HG03045 (cell line): ENCODE results near the gene EPS8L1.

Experiments used
- ATAC-seq: cut with Tn5 transposase; IDR thresholded peaks from one replicate; pipeline ENCODE4 v1.9.1; 2021; ENCODE audit warnings: mild to moderate bottlenecking, moderate library complexity; ENCODE audit not compliant: unreplicated experiment

EPS8L1 gene

DNA sequence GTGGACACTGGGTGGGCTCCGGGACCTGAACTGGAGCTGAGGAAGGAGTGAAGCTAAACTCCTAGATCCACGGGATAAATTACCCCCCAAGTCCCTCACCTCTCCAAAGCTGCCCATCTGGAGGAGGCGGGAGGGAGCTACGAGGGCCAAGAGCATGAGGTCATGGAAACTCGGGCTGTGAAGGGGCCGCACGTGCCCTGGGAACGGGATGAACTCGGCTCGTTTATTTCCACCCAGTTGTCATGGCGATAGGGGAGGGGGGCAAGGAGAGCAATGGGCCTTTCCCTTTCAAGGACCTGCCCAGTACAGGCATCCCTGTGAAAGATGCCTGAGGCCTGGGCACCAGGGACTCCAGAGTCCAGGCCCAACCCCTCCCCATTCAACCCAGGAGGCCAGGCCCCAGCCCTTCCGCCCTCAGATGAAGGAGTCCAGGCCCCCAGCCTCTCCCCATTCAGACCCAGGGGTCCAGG lies 37.9 kb downstream of the EPS8L1 start:
- no peak for ATAC-seq

- ATAC-seq, result no peak
Observed at GRCh38 chr19:55114566-55115145, 39.0 kb downstream of the EPS8L1 start.

GRCh38 chr19:55115446-55116065 lies 39.9 kb downstream of the EPS8L1 start:
- ATAC-seq, result no peak

GRCh38 chr19:55116232-55116858 lies 40.7 kb downstream of the EPS8L1 start:
- no peak for ATAC-seq

GRCh38 chr19:55116859-55117662 lies 41.4 kb downstream of the EPS8L1 start, which contains the start of gene PPP1R12C:
Gene PPP1R12C, minus strand, starts transcription at chr19:55117637. Its CDS starts 94 bp downstream, at chr19:55117543.
- ATAC-seq, result peak; percentile 16

- ATAC-seq, result peak; percentile 83
Observed at GRCh38 chr19:55117663-55118391, 42.2 kb downstream of the EPS8L1 start.

DNA sequence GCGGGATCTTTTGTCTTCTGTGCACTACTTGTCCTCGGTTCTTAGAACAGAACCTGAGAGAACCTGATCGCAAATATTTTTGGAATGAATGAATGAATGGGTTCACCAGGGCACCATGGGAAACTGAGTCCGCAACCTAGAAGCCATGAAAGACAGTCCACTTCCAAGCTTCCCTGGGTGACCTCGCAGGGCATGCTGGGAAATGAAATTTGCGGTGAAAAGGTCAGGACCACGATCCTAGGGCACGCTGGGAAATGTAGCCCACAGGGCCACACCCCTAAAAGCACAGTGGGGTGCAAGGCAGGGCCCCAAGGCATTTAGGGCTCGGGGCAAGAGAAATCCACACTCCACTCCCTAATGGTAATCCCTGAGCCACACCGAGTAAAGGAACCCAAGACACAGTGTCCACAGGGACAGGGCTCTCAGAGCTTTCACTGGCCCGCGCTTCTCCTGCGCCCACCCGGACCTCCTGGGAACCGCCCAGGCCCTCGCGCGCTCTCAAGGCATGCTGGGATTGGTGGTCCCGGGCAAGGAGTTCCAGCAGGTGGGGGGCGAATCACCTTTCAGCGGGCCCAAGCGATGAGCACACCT lies 42.8 kb downstream of the EPS8L1 start:
- no peak for ATAC-seq

GRCh38 chr19:55119053-55119452 lies 43.4 kb downstream of the EPS8L1 start:
- no peak for ATAC-seq

- ATAC-seq, result no peak
Observed at GRCh38 chr19:55131421-55131820, 55.8 kb downstream of the EPS8L1 start.

DNA sequence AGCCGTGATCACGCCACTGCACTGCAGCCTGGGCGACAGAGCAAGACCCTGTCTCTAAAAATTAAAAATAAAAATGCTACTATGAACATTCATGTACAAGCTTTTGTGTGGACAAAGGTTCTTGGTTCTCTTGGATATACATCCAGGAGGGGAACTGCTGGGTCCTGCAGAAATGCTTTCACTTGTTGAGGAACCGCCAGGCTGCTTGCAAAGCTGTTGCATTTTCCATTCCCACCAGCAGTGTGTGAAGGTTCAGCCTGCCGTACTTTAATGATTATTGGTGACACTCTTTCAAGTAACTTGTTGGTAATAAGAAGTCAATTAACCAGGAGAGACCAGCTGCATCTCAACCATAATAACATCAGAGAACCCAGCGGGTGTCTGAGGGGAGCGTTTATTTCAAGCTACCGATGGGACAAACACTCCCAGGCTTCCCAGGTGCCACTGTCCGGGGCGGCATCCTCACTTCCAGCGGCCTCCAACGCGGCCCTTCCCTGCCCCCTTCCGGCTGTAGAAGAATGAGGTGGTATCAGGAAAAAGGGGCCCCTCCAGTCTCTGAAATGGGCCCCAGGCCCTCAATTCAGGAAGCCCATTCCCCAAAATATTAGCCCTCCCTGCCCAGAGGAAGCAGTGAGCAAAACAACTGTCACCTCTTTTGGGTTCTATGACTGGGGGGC lies 56.9 kb downstream of the EPS8L1 start:
- no peak for ATAC-seq

DNA sequence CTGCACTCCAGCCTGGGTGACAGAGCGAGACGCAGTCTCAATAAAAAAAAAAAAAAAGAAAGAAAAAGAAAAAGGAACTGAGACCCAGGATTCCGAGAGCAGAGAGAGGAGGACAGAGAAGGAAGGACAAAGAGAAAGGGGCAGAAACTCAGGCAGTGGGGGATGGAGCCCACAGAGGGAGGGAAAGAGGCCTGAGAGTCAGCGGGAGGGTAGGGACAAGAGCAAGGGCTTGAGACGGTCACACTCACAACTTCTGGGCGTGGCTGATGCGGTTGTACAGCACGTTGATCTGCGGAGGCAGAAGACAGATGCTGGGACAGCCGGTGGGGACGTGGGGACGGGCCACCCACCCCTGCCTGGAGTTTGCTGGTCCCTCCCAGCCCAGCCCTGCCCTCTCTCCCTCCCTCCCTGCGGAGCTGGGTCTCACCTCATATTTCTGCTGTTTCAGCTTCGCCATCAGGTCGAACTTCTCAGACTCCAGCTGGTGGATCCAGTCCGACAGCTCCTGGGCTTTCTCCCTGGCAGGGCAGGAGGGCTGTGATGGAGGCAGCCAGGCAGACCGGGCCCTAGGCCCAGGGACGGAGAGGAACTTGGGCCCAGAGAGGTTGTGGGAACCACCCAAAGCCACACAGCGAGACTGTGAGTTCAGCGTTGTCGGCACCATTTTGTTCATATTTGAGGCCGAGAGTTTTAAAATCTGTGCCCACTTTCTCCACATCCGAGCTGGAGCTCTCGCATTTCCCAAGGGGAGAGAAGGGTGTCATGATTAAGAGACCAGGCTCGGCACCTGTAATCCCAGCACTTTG lies 58.2 kb downstream of the EPS8L1 start:
- no peak for ATAC-seq

DNA sequence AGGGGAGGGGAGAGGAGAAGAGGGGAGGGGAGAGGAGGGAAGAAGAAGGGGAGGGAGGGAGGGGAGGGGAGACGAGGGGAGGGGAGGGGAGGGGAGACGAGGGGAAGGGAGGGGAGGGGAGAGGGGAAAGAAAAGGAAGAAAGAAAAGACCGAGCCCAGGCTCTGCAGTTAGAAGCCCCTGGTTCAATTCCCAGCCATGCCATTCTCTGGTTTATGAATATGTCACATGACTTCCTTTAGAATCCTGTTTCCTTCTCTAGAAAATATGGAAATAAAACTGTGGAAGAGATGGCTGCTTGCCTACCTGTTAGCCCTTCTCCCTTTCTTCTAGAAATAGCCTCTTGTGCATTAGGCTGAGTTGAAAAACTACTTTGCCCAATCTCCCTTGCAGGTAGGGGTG lies 59.1 kb downstream of the EPS8L1 start:
- no peak for ATAC-seq

- no peak for ATAC-seq
Observed at GRCh38 chr19:55136399-55137102, 60.9 kb downstream of the EPS8L1 start.
